DMS79 treated with DMSO at 0.1 percent for 48 hours (cell line): Measurements from ENCODE around the gene REPIN1.

Experiments used
- DNase-seq: peaks from one replicate; lab custom pipeline; 2025; lab: John Stamatoyannopoulos, UW

Gene REPIN1

DNA sequence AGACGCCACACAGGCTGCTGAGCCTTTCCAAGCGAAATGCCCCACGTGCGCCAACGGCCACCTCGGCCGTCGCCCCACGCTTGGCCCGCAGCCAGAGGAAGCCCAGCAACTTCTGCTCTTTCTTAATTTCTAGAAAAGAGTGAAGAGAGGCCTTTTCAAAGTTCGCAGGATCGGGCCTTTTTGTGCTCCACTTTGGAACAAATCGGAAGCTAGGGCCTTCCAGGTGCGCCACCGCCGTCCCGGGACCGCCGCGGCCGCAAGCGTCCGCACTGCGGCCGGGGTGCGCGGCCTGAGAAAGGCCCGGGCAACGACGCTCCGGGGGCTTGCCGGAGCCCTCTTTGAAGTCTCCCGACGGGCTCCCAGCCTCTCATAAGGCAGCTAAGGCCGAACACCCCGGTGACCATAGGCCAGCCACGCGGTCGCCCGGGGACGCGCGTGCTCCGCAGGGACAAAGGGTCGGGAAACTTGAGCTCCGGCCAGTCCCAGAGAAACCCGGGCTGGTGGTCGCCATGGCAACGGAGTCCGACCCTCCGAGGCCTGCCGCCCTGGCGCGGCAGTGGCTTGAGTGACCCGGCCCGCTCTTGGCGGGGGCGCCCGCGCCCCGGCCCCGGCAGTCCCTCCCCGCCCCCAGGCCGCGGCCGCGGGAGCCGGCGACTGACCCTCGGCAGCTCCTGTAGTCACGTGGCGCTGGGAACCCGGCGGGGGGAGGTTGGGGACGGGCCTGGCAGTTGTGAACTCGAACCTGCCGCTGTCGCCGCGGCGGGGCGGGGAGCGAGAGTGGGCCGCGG is at the start of gene REPIN1:
TSS of gene REPIN1 (plus strand) at position 727 of the 788 bp plus-strand sequence. CDS start 890 bp downstream, outside the sequence.
- peak; percentile 47 for DNase-seq

DNA sequence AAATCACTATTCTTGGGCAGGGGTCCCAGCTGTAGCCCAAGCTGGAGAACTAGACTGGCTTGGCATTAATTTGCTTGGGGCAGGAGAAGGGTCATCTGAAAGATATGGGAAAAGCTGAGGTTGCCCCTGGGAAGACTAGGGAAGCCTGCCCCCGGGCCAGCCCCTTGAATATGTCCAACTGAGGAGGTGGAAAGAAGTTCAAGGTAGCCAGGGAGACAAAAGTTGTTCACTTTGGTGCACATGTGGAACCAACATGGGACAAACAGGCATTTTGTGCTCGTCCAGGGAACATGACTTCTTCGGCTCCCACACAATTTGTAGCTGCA is 46.9 kb upstream of the REPIN1 start:
- DNase-seq, result no peak

DNA sequence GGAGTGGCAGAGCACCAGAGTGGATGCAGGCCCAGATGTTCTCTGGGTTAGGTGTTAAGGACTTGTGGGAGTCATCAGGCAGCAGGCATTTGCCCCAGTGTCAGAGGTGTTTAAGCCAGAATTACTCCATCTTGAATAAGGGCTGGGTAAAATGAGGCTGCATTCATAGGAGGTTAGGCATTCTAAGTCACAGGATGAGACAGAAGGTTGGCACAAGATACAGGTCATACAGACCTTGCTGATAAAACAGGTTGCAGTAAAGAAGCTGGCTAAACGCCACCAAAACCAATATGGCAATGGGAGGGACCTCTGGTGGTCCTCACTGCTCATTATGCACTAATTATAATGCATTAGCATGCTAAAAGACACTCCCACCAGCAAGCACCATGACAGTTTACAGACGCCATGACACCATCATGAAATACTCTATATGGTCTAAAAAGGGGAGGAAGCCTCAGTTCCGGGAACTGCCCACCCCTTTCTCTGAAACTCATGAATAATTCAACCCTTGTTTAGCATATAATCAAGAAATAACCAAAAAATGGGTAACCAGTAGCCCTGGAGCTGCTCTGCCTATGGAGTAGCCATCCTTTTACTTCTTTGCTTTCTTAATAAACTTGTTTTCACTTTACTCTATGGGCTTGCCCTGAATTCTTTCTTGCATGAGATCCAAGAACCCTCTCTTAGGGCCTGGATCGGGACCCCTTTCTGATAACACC is 46.3 kb upstream of the REPIN1 start:
- no peak for DNase-seq

DNA sequence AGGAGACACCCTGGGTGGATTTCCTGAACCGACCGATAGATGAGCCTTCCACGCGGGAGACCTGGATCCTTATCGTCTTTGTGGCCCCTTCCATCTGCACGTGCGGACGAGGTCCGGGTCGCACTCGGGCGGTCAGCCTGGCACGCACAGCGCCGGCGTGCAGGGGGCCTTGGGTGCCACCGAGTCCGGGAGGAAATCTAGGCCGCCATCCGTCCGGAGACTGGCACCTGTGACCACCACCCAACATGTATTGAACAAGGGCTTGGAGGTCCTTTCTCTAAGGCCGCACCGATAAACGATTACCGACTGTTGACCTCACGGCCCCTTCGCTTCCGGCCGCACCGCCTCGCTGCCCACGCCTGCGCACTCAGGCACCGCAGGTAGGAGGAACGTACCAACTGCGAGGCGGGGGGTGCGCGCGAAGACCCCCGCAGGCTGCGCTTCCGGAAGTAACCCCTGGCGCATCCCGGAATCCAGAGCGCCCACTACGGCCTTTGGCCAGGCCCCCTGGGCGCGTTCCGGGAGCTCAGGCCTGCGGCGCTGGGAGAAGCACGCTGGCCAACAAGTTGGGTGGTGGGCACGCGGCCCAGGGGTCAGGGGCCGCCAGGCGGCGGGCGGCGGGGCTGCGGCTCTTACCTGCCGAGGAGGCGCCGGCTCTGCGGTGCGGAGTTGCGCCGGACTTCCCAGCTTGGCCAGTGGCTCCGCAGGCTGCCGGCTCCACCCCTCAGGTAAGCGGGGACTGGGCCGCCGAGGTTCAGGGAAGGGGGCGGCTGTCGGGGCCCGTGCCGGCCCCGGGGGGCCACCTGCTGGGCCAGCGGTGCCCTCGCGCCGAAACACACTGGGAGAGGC is 45.6 kb upstream of the REPIN1 start, which contains the start of the genes ACTR3C and LRRC61:
TSS of gene ACTR3C (minus strand) at position 713 of the 849 bp plus-strand sequence. CDS start 28,249 bp downstream, outside the sequence.
TSS of gene LRRC61 (plus strand) at position 523 of the 849 bp plus-strand sequence. CDS start 13,507 bp downstream, outside the sequence.
- DNase-seq, result peak; percentile 71

DNA sequence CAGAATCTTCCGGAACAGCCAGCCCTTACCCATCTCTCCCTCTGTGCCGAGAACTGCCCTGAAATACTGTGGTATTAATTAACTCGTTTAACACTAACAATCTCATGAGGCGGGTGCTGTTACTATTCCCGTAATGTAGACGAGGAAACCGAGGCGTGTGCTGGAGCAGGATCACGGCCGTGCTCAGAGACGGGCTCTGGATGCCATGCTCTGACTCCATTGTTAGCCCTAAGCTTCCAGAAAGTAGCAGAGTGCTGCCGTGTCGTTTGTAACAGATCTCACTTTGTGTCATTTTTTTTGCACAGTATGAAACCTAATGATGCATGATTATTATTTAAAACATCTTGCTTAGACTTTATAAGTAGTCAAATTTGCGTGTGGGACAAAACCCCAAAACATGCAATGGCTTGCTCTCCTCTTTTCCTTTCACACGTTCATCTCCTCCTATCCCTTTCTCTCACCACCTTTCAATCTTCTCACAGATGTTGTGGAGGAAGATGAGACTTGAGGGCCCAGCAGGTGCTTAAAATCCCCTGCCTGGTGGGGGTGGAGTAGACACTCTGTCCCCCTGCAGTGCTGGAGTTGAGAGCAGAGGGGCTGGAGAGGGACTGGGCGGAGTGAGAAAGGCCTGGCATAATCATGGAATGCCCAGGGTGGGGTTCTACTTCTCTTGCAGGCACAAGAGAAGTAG is 44.8 kb upstream of the REPIN1 start:
- DNase-seq, result peak; percentile 27

DNA sequence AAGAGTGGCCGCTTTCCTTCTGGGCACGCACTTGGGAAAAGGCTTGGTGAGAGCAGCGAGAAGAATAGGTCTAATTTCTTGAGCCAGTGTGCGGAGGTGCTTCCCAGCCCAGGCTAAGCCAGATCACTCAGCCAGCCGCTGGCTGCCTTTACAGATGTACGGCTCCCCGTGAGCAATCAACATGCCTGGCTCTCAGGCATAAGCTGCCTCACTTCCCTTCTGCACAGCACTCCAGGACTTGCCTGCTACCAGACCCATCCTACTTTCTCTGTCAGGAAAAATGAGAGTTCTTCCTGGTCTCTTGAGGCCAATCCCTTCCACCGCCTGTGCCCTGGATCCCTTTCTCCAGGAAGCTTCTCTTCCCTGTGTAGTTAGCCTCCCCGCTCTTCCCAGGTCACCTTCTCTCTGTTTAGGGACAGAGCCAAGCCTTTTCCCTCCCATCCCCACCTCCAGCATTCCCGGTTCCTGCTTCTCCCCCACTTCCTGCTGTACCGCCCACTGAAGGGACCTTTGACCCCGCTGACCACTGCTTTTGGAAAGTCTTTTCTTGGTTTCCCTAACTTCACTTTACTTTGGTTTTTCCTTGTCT is 44.2 kb upstream of the REPIN1 start:
- peak; percentile 26 for DNase-seq

DNA sequence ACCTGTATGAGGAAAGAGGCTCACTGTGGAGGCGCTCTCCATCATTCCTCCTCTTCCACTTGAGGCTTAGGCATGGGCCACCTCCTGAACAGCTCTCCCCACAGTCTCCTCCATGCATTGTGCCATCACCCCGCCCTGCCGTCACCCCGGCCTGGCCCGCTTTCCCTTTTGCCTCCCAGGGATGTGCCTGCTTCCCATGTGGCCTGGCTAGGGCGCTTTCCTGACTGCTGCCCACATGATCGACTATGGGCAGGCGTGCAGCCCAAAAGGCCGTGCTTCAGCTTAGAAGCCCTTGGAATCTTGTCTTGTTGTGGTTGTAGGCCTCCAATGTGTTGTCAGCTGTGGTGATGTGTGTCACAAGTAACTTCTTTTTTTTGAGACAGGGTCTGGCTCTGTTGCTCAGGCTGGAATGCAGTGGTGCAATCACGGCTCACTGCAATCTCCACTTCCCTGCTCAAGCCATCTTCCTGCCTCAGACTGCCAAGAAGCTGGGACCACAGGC is 43.5 kb upstream of the REPIN1 start:
- no peak for DNase-seq

DNA sequence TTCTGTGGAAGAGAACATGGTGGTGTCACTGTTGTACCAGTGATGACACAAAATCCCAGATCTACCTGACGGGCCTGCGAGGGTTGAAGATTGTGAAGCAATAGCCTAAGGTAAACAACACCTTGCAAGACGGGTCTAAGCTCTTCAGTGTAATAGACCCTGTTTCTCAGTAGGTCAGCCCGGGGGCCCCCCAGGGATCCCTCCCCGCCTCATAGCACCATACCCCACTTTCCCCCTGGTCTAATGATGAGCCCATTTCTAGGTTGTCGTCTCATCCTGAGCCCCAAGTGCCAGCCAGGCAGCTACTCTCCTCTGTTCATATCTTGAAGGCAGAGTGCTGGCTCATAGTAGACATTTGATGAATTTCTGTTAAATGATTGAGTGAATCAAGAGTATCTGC is 42.7 kb upstream of the REPIN1 start:
- no peak for DNase-seq

DNA sequence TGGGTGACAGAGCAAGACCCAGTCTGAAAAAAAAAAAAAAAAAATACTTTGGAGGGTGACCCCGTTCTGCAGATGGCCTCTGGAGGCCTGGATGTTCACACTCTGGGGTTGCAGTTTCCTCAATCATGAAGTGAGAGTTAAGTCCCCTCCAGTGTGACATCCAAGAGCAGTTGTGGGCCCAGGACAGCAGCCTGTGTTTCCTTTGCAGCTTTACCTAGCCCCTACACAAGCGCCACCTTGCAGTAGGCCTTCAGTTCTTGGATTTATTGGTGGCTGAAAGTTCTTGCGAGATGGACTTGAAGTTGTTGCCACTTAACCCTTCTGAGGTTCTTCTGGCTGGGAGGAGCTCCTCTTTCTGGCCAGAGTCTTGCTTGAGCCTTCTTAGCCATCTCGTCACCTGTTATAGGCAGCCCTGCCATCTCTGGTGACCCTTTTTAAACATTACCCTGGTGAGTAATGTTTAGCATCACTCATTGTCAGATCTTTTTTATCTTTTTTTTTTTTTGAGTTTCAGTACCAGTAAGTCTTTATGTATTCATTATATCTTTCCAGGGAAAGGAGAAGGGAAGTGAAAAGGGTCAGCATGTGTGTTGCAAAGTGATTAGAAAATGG is 41.9 kb upstream of the REPIN1 start:
- DNase-seq, result no peak

DNA sequence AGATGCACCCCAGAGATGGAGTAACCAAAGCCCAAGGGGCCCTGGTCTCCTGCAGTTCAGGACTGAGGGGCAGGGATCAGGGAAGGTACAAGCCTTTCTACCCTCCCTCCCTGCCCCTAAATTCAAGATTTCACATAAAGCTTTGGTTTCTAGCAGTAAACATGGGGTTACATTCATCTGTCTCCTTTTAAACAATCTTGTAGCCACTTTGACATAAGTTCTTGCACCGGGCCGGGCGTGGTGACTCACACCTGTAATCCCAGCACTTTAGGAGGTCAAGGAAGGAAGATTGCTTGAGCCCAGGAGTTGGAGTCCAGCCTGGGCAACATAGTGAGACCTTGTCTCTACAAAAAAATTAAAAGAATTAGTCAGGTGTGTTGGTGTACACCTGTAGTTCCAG is 41.3 kb upstream of the REPIN1 start:
- DNase-seq, result no peak

DNA sequence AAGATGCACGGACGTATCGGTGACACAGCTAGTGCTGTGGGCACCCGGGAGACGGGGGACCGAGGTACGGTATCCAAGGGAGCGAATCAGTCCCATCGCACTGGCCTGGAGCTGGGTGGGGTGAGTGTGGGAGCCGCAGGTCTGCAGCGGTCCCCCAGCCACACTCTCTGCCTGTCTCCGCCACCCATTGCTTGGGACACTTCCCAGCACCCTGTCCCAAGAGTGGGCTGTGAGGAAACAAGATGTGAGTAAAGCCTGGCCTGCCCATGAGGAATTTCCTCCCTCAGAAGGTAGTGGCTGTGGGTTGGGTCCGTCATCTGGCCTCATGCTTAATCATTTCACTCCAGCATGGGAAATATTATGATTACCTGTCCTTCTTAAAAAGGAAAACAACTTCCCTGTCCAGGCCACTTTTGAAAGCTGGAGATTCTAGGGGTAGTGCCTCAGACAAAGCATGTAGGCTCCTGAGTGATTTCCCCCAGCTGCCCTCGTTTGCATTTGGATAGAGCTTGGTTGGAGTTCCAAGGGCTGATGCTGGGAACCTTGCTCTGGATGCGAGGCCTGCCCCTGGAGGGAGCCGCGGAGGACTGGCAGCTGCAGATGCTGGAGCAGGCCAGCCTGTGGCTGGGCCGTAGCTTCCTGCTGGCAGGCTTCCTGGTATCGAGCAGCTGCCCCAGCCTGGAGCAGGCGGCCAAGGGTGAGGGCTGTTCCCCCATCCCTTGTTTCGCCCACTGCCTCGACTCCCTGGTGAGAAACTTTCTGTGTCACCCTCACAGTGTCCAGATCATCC is 39.1 kb upstream of the REPIN1 start:
- DNase-seq, result no peak

DNA sequence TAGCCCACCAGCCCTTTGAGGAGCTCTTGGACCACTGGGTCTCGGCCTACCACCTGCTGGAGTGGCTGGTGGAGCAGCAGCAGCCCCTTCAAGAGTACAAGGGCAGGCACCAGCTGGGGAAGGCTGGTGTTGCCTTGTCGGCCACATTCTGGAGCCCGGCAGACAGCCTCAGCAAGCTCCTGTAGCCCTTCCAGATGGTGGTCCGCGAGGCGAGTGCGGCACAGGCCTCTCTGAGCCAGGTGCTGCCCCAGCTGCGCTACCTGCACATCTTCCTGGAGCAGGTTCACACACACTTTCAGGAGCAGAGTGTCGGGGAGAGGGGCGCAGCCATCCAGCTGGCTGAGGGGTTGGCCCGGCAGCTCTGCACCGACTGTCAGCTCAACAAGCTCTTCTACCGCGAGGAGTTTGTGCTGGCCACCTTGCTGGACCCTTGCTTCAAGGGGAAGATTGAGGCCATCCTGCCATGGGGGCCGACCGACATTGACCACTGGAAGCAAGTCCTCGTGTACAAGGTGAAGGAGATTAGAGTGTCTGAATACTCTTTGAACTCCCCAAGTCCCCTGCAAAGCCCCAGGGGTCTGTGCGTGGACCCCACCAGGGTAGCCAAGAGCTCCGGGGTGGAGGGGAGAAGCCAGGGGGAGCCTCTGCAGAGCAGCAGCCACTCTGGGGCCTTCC is 38.3 kb upstream of the REPIN1 start:
- DNase-seq, result no peak

DNA sequence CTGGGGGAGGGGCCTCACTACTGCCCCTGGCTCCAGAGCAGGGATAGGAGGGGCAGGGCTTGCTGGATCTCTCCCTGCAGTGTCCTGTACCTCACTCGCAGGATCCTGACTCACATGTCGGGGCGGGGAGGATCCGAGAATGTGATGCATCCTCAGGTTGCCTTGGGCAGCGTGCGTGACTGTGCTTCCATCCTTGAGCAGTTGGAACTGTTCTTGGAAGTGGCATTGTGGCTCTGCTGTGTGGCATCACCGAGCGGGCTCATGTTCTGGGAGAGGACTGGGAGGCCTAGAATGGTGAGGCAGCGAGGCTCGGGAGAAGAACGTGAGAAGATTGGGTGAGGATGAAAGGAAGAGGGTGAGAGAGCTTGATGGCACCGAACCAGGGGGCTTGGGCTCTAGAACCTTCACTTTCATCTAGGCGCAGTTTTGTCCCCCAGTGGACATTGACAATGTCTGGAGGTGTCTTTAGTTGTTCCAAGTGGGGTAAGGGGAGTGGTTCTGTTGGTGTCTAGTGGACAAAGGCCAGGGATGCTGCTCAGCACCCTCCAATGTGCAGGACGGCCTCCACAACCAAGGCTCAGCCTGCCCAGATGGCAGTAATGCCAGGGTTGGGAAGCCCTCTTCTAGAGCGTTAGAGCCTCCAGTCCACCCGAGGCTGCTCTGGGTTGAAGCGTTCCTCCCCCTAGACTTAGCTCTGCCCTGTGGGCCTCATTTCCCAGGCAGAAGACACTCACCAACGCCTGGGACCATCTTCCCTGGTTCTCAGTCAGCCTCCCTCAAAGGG is 35.6 kb upstream of the REPIN1 start:
- no peak for DNase-seq

DNA sequence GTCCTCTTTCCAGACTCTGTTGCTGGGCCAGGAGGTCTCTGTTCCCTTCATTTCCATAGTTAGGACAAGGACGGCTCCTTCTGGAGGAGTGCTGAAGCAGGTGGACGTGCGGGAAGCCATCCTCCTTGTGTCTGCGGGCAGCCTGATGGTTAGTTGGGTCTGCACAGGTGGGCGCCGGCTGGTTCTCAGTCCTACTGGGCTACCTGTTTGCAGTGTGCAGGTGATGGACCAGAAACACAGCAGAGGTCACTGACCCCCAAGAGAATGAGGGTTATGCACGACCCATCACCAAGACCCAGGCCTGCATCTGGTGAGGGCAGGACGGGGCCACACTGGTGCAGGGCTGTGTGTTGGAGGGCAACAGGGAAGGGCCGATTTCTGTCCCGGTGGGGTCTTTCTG is 35.0 kb upstream of the REPIN1 start:
- no peak for DNase-seq

DNA sequence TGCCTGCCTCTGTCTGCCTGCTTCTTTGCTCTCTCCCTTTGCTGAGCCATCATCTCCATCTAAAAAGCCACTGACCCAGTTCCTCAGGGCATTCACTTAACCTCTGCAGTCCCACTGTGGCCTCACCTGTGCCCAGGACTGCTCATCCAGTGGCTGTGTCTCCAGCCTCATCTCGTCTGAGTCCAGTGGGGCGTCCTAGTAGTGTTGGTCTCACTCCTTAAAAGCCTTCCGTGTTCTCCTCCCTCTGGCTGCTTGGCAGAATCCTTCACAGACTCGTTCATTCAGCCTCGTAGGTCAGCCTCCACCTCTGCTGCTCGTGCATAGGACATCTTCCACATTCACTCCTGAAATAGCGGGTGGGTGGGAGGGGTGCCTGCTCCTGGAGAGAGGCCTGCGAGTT is 34.5 kb upstream of the REPIN1 start:
- no peak for DNase-seq

DNA sequence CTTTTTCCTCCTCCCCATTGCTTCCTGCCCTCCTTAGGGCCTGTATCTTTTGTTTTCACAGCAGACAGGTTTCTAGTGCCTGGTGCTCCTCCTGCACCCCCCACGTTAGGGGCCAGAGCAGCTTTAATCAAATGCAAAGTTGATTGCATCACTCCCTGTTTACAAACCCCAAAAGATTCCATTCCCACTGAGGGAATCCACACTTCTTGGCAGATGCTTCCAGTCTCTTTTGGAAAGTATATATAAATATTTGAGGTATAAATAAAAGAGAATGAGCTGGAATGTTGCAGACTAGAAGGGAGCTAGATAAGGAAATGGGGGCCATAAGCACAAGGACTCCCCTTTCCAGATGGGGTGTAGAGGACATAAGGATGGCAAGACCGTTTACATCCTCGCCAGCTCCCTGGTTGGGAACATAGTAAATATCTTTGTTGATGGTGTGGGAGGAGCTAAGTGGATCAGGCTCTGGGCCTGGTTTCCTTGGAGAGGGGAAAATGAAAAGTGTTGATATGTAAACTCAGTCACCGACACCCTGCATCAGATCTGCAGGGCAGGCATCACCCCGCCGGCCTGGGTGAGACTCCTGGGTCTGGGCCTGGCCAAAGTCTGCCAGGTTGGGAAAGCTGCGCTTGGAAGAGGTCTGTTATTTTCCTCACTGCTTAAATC is 33.4 kb upstream of the REPIN1 start:
- no peak for DNase-seq

DNA sequence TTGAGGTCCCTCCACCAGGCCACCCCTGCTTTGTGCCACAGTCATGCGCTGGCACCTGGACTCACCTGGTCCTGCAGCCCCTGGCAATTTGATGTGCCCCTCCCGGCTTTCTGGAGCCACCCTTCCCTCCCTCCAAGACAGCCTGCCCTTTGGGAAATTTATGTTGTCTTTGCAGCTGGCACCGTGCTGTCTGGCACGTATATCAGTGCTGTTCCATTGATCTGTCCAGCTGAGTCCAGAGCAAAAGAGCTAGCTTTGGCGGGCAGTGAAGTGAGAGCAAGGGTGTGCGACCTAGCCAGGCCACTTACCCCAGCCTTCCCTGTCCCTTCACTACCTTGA is 32.9 kb upstream of the REPIN1 start:
- DNase-seq, result no peak

DNA sequence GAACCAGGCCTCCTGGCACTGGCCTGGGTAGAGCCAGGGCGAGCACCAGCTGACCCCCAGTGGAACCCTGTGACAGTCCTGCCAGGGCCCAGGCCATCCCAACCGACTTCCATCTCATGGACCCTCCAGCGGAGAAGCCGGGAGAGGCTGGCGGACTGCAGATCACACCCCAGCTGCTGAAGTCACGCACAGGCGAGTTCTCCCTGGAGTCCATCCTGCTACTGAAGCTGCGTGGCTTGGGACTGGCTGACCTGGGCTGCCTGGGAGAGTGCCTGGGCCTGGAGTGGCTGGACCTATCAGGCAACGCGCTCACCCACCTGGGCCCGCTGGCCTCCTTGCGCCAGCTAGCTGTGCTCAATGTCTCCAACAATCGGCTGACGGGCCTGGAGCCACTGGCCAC is 31.9 kb upstream of the REPIN1 start:
- DNase-seq, result no peak
